Measurements from ENCODE around the gene EHBP1L1.

Gene EHBP1L1

GRCh38 chr11:65575568-65576231, at the start of gene EHBP1L1:
TSS of gene EHBP1L1 (plus strand) at chr11:65576053. CDS start at chr11:65576303, 250 bp downstream.
- no peak for DNase-seq

- DNase-seq, result no peak
Measured at GRCh38 chr11:65526744-65527143, 49.1 kb upstream of the EHBP1L1 start.

GRCh38 chr11:65528819-65529350, 47.0 kb upstream of the EHBP1L1 start:
- no peak for DNase-seq

- no peak for DNase-seq
Measured at GRCh38 chr11:65529475-65530156, 46.2 kb upstream of the EHBP1L1 start.

GRCh38 chr11:65530157-65530496, 45.7 kb upstream of the EHBP1L1 start:
- no peak for DNase-seq

- no peak for DNase-seq
Measured at GRCh38 chr11:65532388-65533064, 43.3 kb upstream of the EHBP1L1 start.

GRCh38 chr11:65535102-65535501, 40.8 kb upstream of the EHBP1L1 start:
- DNase-seq, result no peak

GRCh38 chr11:65536412-65537295, 39.2 kb upstream of the EHBP1L1 start:
- DNase-seq, result peak in 1 of 2 experiments; percentile 19

- no peak for DNase-seq
Measured at GRCh38 chr11:65537296-65537597, 38.6 kb upstream of the EHBP1L1 start.

- no peak for DNase-seq
Measured at GRCh38 chr11:65537620-65538231, 38.1 kb upstream of the EHBP1L1 start.

GRCh38 chr11:65538232-65538914, 37.5 kb upstream of the EHBP1L1 start:
- no peak for DNase-seq

GRCh38 chr11:65538915-65539743, 36.7 kb upstream of the EHBP1L1 start:
- DNase-seq, result no peak

- no peak for DNase-seq
Measured at GRCh38 chr11:65539744-65540289, 36.0 kb upstream of the EHBP1L1 start.

GRCh38 chr11:65540290-65541092, 35.4 kb upstream of the EHBP1L1 start:
- DNase-seq, result peak; percentile 18 to 58

GRCh38 chr11:65541093-65541982, 34.5 kb upstream of the EHBP1L1 start:
- DNase-seq, result no peak

- DNase-seq, result no peak
Measured at GRCh38 chr11:65542738-65543390, 33.0 kb upstream of the EHBP1L1 start.

GRCh38 chr11:65545853-65546216, 30.0 kb upstream of the EHBP1L1 start:
- no peak for DNase-seq
